A549 treated with ZK216348 at 1 μM for 4 hours (cell line): ENCODE data around the gene ABCC10. TPM values are rescaled to one million over a fixed set of nuclear protein-coding genes. Genes with fewer than 3 reads are reported as not detected.

ENCODE experiments used
- total RNA-seq: library from RNA; stranded (reverse); fragments of 200-300 nt; extraction: Qiagen RNA extraction; gene quantifications from 5 replicates; pipeline ENCODE4 v1.2.3, GENCODE V29; 2022; ENCODE audit warnings: low read depth

Gene ABCC10, protein sequence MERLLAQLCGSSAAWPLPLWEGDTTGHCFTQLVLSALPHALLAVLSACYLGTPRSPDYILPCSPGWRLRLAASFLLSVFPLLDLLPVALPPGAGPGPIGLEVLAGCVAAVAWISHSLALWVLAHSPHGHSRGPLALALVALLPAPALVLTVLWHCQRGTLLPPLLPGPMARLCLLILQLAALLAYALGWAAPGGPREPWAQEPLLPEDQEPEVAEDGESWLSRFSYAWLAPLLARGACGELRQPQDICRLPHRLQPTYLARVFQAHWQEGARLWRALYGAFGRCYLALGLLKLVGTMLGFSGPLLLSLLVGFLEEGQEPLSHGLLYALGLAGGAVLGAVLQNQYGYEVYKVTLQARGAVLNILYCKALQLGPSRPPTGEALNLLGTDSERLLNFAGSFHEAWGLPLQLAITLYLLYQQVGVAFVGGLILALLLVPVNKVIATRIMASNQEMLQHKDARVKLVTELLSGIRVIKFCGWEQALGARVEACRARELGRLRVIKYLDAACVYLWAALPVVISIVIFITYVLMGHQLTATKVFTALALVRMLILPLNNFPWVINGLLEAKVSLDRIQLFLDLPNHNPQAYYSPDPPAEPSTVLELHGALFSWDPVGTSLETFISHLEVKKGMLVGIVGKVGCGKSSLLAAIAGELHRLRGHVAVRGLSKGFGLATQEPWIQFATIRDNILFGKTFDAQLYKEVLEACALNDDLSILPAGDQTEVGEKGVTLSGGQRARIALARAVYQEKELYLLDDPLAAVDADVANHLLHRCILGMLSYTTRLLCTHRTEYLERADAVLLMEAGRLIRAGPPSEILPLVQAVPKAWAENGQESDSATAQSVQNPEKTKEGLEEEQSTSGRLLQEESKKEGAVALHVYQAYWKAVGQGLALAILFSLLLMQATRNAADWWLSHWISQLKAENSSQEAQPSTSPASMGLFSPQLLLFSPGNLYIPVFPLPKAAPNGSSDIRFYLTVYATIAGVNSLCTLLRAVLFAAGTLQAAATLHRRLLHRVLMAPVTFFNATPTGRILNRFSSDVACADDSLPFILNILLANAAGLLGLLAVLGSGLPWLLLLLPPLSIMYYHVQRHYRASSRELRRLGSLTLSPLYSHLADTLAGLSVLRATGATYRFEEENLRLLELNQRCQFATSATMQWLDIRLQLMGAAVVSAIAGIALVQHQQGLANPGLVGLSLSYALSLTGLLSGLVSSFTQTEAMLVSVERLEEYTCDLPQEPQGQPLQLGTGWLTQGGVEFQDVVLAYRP (N-terminal part only)
- 6.8 to 11.0 TPM (median 10.0 TPM) in 5 replicates for total RNA-seq

DNA sequence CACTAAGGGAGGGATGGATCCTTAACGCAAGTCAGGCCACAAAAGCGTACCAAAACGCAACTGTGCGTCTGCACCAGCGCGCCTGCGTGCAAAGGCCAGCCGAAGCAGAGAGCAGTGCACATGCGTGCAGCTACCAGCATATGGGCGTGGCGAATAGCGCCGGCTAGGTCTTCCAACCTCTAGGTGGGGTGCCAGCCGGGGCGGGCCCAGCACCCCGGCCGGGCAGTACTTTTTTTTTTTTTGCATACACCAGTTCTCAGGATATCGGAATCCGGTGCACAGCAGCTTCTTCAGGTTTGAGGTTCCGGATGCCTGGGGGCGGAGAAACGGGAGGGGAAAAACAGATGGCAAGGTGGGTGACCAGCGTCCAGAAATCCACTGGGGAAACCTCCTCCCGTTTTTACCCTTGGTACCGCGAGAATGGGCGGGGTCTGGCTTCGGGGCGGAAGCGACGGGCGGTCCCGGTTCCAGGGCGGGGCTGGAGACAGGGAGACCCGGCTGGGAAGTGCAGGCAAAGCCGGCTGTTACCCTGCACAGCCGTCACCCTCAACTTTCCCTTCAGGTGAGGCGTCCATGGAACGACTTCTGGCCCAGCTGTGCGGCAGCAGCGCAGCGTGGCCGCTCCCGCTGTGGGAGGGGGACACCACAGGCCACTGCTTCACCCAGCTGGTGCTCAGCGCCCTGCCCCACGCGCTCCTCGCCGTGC is at the start of gene ABCC10:
Gene ABCC10, plus strand, starts transcription at position 136 of the 706 bp plus-strand sequence. Its CDS starts 438 bp downstream, at position 574.

DNA sequence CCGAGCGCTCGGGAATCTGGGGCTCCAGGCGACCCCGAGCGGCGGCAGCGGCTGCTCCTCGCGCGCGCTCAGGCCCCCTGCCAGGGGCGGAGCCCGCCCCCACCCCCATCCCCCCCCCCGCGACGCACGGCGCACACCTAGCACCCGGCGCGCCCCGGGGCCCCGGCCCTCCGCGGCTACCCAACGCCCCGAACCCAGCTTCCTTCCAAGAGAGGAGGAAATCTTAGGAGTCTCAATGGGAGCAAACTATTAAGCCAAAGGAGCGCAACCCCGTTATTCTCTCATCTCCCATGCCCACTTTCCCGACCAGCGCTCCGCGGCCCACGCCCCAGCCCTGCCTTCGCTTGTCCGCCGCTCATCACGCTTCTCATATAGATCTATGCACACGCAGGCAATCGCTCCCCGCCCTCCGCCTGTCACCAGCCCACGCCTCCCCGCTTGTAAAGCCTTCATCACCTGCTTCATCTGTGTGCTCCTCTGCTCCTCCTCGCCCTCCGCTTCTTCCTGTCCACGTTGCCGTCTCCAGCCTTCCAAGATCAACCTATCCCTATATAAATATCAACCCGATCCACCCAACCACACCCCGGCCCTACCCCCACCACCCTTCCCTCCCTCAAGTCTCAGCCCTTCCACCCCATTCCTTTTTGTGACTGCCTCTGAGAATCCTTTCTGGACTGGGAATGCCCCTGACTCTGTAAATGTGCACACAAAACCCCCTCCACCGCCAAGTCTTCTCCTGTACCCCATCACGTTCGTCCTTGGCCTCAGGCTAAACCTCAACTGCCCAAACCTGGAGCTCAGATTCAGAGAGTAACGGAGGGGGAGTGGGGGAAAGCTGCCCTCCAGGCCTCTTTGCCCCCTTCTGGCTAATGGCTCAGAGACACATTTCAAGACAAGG is 28.4 kb downstream of the ABCC10 start, which contains the start of gene DLK2:
Gene DLK2, minus strand, starts transcription at position 18 of the 898 bp plus-strand sequence. CDS start 723 bp downstream, outside the sequence.

DNA sequence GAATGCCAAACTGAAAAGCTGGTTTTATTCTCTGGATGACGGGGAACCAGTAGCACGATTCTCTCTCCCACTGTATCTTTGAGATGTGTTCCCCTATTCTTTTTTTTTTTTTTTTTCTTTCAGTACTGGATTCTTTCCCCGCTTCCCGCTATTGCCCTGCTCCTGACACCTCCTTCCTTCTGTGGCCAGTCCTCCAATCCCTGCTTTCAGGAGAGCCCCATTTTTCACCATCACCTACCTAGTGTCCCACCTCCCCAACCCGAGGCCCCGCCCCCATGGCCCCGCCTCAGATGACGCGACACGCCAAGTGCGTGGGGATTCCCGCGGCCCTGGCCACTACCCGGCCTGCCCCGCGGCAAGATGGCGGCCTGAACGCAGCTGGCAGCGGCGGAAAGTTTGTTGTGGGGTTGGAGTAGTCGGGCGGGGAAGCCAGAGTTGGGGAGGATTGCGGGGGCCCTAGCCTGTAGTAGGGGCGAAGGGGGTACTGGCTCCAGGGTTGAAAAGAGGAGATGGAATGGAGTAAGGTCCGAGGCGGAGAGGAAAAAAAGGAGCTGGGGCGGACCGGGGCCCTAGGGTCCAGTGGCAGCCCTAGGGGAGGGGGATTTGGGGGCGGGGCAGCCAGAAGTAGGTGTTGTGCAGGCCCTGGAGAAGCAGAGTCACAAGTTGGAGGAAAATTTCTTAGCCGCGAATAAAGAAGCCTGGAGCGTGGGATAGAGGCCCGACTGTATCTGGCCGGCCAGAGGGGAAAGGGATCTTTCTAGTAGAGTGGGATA is 50.1 kb downstream of the ABCC10 start, which contains the start of gene TJAP1:
Gene TJAP1, plus strand, starts transcription at position 336 of the 773 bp plus-strand sequence. CDS start 21,432 bp downstream, outside the sequence.

Other genes with a start within 250 kb of the ABCC10 start
- gene CUL9, start 245.3 kb upstream of the ABCC10 start, total RNA-seq = 6.2 to 9.5 TPM (median 9.3 TPM) in 5 replicates
- gene DNPH1, start 198.1 kb upstream of the ABCC10 start, total RNA-seq = 55.7 to 104 TPM (median 97.9 TPM) in 5 replicates
- gene TTBK1, start 184.1 kb upstream of the ABCC10 start, total RNA-seq = 0.06 to 0.10 TPM (median 0.08 TPM) in 4 of 5 replicates, not detected in the other
- not detected in 5 replicates for gene SLC22A7, start 129.3 kb upstream of the ABCC10 start, total RNA-seq
- gene CRIP3, start 118.7 kb upstream of the ABCC10 start, total RNA-seq = 0.28 to 0.64 TPM (median 0.44 TPM) in 4 of 5 replicates, not detected in the other
- gene ZNF318, start 57.9 kb upstream of the ABCC10 start, total RNA-seq = 3.7 to 6.0 TPM (median 5.2 TPM) in 5 replicates
- 3.6 to 7.8 TPM (median 7.3 TPM) in 5 replicates for gene DLK2, start 28.0 kb downstream of the ABCC10 start, total RNA-seq
- gene TJAP1, start 50.0 kb downstream of the ABCC10 start, total RNA-seq = 13.1 to 21.7 TPM (median 18.4 TPM) in 5 replicates
- gene LRRC73, start 82.8 kb downstream of the ABCC10 start, total RNA-seq = 0.66 to 1.2 TPM (median 1.1 TPM) in 5 replicates
- gene YIPF3, start 89.4 kb downstream of the ABCC10 start, total RNA-seq = 62.4 to 73.2 TPM (median 71.4 TPM) in 5 replicates
- gene POLR1C, start 89.5 kb downstream of the ABCC10 start, total RNA-seq = 44.8 to 51.0 TPM (median 48.0 TPM) in 5 replicates
- 25.0 to 31.1 TPM (median 27.3 TPM) in 5 replicates for gene XPO5, start 148.5 kb downstream of the ABCC10 start, total RNA-seq
- 8.0 to 9.6 TPM (median 9.3 TPM) in 5 replicates for gene POLH, start 148.6 kb downstream of the ABCC10 start, total RNA-seq
- 16.6 to 23.2 TPM (median 21.3 TPM) in 5 replicates for gene GTPBP2, start 201.7 kb downstream of the ABCC10 start, total RNA-seq
- gene MAD2L1BP, start 208.3 kb downstream of the ABCC10 start, total RNA-seq = 31.7 to 39.7 TPM (median 34.6 TPM) in 5 replicates
- gene RSPH9, start 217.5 kb downstream of the ABCC10 start, total RNA-seq = 0.13 to 0.31 TPM (median 0.24 TPM) in 5 replicates